ENCODE measurements around the gene DOK5. TPM values are rescaled to one million over a fixed set of nuclear protein-coding genes. Genes with fewer than 3 reads are reported as not detected.

Gene DOK5
- total and polyA plus RNA-seq, 4 donors: 19.1 to 45.7 (median 32.7) TPM

DNA sequence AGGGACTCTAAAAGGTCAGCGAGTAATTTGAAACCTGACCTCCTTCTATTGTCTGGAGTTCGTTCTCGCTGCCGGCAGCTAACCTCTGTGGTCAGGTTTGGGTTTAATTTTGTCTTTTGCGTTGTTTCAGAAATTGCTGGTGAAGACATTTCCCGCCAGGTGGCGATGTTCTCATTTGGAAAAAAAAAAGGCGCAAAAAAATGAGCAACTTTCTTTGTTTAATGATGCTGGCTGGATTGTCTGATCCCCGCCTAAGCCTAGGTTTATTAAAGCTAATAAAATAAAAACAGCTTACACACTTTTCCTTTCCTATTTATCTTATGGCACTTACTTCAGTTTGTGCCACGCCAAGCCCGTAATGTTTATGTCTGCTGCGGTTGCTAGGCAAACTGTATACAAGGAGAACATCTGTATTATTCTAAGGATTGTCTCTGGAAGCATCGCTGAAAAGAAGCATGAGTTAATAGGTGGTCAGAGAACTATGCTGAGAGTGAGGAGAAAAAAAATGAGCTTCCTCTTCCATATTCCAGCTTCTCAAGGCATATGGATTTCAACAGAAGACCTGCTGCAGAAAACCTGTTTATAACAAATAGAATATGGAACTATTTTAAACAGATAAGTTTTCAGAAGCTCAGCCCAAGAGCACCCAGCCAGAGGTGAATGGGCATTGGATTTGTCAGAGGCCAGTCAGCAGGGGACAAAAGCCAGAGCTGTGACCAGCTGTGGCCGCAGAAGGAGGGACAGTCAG, 205.7 kb downstream of the DOK5 start:
- DNase-seq (ENCODE audit: low read depth in 4 of 6, low spot score in 6 of 6): peak; percentile 65 to 94 (median 71)
- Histone ChIP-seq H3K4me1 (ENCODE audit: control insufficient read depth, insufficient read depth, low read length) (peaks cover 14% of the 10 kb centered on the region), H3K9me3 (ENCODE audit: control insufficient read depth, insufficient read depth, low read length) (no peaks in the 10 kb centered on the region), H3K27me3 (ENCODE audit: control insufficient read depth, insufficient read depth, low read length) (no peaks in the 10 kb centered on the region), H3K36me3 (ENCODE audit: control insufficient read depth, insufficient read depth, low read length) (no peaks in the 10 kb centered on the region), H3K4me3 (ENCODE audit: low read depth, low read length) (no peak overlapping the region), H3K27ac (ENCODE audit: low read depth, low read length) (peak overlapping the region; percentile 42)
- 4% methylated on average over 7 of the region's 14 CpGs for WGBS (ENCODE audit: insufficient coverage)

GRCh38 chr20:54681869-54682268, 206.5 kb downstream of the DOK5 start:
- H3K27ac ChIP-seq (ENCODE audit: low read depth, low read length): peak overlapping the region; percentile 42
- H3K36me3 ChIP-seq (ENCODE audit: control insufficient read depth, insufficient read depth, low read length): no peaks in the 10 kb centered on the region
- peaks cover 14% of the 10 kb centered on the region for H3K4me1 ChIP-seq (ENCODE audit: control insufficient read depth, insufficient read depth, low read length)
- peak in 1 of 6 donors; percentile 42 for DNase-seq (ENCODE audit: low read depth in 4 of 6, low spot score in 6 of 6)
- no peaks in the 10 kb centered on the region for H3K9me3 ChIP-seq (ENCODE audit: control insufficient read depth, insufficient read depth, low read length)
- WGBS (ENCODE audit: insufficient coverage): 30% methylated on average over 5 of the region's 6 CpGs
- no peak overlapping the region for H3K4me3 ChIP-seq (ENCODE audit: low read depth, low read length)
- H3K27me3 ChIP-seq (ENCODE audit: control insufficient read depth, insufficient read depth, low read length): no peaks in the 10 kb centered on the region

DNA sequence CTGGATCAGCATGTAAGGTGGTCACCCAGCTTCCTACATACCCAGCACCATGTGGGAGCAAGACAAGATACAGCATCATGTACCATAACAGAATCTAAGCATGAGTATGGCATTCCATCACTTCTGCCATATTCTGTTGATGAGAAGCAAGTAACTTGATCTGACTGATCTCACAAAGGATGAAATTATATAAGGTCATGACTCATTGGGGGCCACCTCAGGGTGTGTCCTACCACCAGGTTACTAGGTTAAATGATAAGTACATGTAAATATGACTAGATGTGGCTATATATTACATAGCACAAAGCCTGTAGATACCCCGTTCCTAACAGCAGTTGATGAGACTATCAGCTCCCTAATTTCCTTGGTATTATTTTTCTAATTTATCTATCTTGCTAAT, 213.1 kb downstream of the DOK5 start:
- WGBS (ENCODE audit: insufficient coverage): no CpG with 5 or more reads among the region's 1 CpG
- H3K4me3 ChIP-seq (ENCODE audit: low read depth, low read length): no peak overlapping the region

GRCh38 chr20:54690323-54690722, 214.9 kb downstream of the DOK5 start:
- Histone ChIP-seq H3K27ac (ENCODE audit: low read depth, low read length) (no peak overlapping the region), H3K4me3 (ENCODE audit: low read depth, low read length) (no peak overlapping the region), H3K9me3 (ENCODE audit: control insufficient read depth, insufficient read depth, low read length) (no peaks in the 10 kb centered on the region), H3K36me3 (ENCODE audit: control insufficient read depth, insufficient read depth, low read length) (no peaks in the 10 kb centered on the region), H3K4me1 (ENCODE audit: control insufficient read depth, insufficient read depth, low read length) (no peaks in the 10 kb centered on the region), H3K27me3 (ENCODE audit: control insufficient read depth, insufficient read depth, low read length) (no peaks in the 10 kb centered on the region)
- DNase-seq (ENCODE audit: low read depth in 4 of 6, low spot score in 6 of 6): no peak
- WGBS (ENCODE audit: insufficient coverage): no CpG with 5 or more reads among the region's 3 CpGs

More for the DNA sequence above, 213.1 kb downstream of the DOK5 start:
- no peak for DNase-seq (ENCODE audit: low read depth in 4 of 6, low spot score in 6 of 6)
- H3K4me1 ChIP-seq (ENCODE audit: control insufficient read depth, insufficient read depth, low read length): no peaks in the 10 kb centered on the region
- no peaks in the 10 kb centered on the region for H3K9me3 ChIP-seq (ENCODE audit: control insufficient read depth, insufficient read depth, low read length)
- H3K36me3 ChIP-seq (ENCODE audit: control insufficient read depth, insufficient read depth, low read length): no peaks in the 10 kb centered on the region
- no peak overlapping the region for H3K27ac ChIP-seq (ENCODE audit: low read depth, low read length)
- H3K27me3 ChIP-seq (ENCODE audit: control insufficient read depth, insufficient read depth, low read length): no peaks in the 10 kb centered on the region

DNA sequence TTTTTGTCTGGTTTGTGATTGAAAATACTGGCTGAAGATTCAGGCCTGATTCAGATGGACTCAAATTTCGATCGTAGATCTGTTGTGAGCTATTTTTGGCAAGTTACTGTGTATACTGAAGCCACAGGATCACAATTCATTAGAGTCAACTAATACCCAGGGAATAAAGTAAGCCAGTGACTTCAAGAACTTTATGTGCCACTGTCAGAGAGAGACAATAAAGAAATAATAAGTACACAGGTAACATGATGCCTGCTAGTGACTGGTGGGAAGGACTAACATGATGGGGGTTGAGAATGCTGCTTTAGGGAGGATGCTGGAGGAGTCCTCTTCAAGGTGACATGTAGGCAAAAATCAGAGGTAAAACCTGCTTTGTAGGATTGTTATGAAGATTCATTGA, 215.9 kb downstream of the DOK5 start:
- DNase-seq (ENCODE audit: low read depth in 4 of 6, low spot score in 6 of 6): no peak
- H3K4me3 ChIP-seq (ENCODE audit: low read depth, low read length): no peak overlapping the region
- no peaks in the 10 kb centered on the region for H3K36me3 ChIP-seq (ENCODE audit: control insufficient read depth, insufficient read depth, low read length)
- H3K4me1 ChIP-seq (ENCODE audit: control insufficient read depth, insufficient read depth, low read length): no peaks in the 10 kb centered on the region
- no peak overlapping the region for H3K27ac ChIP-seq (ENCODE audit: low read depth, low read length)
- H3K9me3 ChIP-seq (ENCODE audit: control insufficient read depth, insufficient read depth, low read length): no peaks in the 10 kb centered on the region
- WGBS (ENCODE audit: insufficient coverage): no CpG with 5 or more reads among the region's 2 CpGs
- H3K27me3 ChIP-seq (ENCODE audit: control insufficient read depth, insufficient read depth, low read length): no peaks in the 10 kb centered on the region

- peak in 1 of 6 donors; percentile 43 for DNase-seq (ENCODE audit: low read depth in 4 of 6, low spot score in 6 of 6)
- H3K4me3 ChIP-seq (ENCODE audit: low read depth, low read length): no peak overlapping the region
- H3K36me3 ChIP-seq (ENCODE audit: control insufficient read depth, insufficient read depth, low read length): no peaks in the 10 kb centered on the region
- no peaks in the 10 kb centered on the region for H3K9me3 ChIP-seq (ENCODE audit: control insufficient read depth, insufficient read depth, low read length)
- WGBS (ENCODE audit: insufficient coverage): no CpG with 5 or more reads among the region's 4 CpGs
- no peaks in the 10 kb centered on the region for H3K27me3 ChIP-seq (ENCODE audit: control insufficient read depth, insufficient read depth, low read length)
- no peaks in the 10 kb centered on the region for H3K4me1 ChIP-seq (ENCODE audit: control insufficient read depth, insufficient read depth, low read length)
- H3K27ac ChIP-seq (ENCODE audit: low read depth, low read length): no peak overlapping the region
These were observed 216.9 kb downstream of the DOK5 start for GRCh38 chr20:54692168-54692887.

GRCh38 chr20:54694516-54694915, 219.1 kb downstream of the DOK5 start:
- H3K4me3 ChIP-seq (ENCODE audit: low read depth, low read length): no peak overlapping the region
- no peaks in the 10 kb centered on the region for H3K9me3 ChIP-seq (ENCODE audit: control insufficient read depth, insufficient read depth, low read length)
- no peaks in the 10 kb centered on the region for H3K4me1 ChIP-seq (ENCODE audit: control insufficient read depth, insufficient read depth, low read length)
- H3K27ac ChIP-seq (ENCODE audit: low read depth, low read length): no peak overlapping the region
- no peak for DNase-seq (ENCODE audit: low read depth in 4 of 6, low spot score in 6 of 6)
- no peaks in the 10 kb centered on the region for H3K36me3 ChIP-seq (ENCODE audit: control insufficient read depth, insufficient read depth, low read length)
- H3K27me3 ChIP-seq (ENCODE audit: control insufficient read depth, insufficient read depth, low read length): no peaks in the 10 kb centered on the region
- WGBS (ENCODE audit: insufficient coverage): no CpG with 5 or more reads among the region's 3 CpGs

GRCh38 chr20:54698373-54698772, 223.0 kb downstream of the DOK5 start:
- Histone ChIP-seq H3K4me1 (ENCODE audit: control insufficient read depth, insufficient read depth, low read length) (no peaks in the 10 kb centered on the region), H3K27me3 (ENCODE audit: control insufficient read depth, insufficient read depth, low read length) (no peaks in the 10 kb centered on the region), H3K36me3 (ENCODE audit: control insufficient read depth, insufficient read depth, low read length) (no peaks in the 10 kb centered on the region), H3K9me3 (ENCODE audit: control insufficient read depth, insufficient read depth, low read length) (no peaks in the 10 kb centered on the region), H3K4me3 (ENCODE audit: low read depth, low read length) (no peak overlapping the region), H3K27ac (ENCODE audit: low read depth, low read length) (no peak overlapping the region)
- no peak for DNase-seq (ENCODE audit: low read depth in 4 of 6, low spot score in 6 of 6)
- no CpG with 5 or more reads among the region's 1 CpG for WGBS (ENCODE audit: insufficient coverage)

Measured in spinal cord (tissue), 10 donors.